ENCODE measurements around the gene LDLRAD4.

The LDLRAD4 gene

DNA sequence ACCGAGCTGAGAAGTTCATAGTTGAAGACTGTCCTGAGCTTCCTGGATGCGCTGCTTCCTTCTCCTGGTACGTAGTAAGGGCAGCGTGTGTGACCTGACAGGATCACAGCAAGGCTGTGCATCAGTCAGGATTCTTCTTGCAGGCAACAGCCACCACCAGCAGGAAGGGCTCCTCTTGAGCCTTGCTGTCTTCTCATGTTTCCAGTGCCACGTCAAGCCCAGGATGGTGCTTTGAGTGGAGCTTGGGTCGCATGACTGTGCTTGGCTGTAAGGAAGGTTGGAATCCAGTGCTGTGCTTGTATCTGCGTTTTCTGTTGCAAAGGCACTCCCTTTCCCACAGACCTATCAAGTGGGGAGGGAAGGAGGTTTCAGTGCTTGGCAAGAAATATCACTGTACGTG lies 194.3 kb downstream of the LDLRAD4 start:
- H3K4me2 ChIP-seq (ENCODE audit: insufficient read depth, low read length) = no peak overlapping the region
- H3K9me3 ChIP-seq (ENCODE audit: insufficient read depth, low read length, severe bottlenecking) = peaks cover 3% of the 10 kb centered on the region
- no peak overlapping the region for H3K4me3 ChIP-seq (ENCODE audit: low read depth in 1 of 2, low read length in 2 of 2)
- DNase-seq (no peak), ATAC-seq (ENCODE audit: insufficient read depth, low read depth) (no peak)
- no peak overlapping the region for H3K9ac ChIP-seq (ENCODE audit: low read depth, low read length)
- 0 out of 2 replicates have a peak, but pooled peaks cover 2% of the 10 kb centered on the region for H3K79me2 ChIP-seq (ENCODE audit: insufficient read depth, low read length)
- peaks cover 15% of the 10 kb centered on the region for H3K4me1 ChIP-seq (ENCODE audit: insufficient read depth, low read length)
- TF ChIP-seq, protein P1, sequence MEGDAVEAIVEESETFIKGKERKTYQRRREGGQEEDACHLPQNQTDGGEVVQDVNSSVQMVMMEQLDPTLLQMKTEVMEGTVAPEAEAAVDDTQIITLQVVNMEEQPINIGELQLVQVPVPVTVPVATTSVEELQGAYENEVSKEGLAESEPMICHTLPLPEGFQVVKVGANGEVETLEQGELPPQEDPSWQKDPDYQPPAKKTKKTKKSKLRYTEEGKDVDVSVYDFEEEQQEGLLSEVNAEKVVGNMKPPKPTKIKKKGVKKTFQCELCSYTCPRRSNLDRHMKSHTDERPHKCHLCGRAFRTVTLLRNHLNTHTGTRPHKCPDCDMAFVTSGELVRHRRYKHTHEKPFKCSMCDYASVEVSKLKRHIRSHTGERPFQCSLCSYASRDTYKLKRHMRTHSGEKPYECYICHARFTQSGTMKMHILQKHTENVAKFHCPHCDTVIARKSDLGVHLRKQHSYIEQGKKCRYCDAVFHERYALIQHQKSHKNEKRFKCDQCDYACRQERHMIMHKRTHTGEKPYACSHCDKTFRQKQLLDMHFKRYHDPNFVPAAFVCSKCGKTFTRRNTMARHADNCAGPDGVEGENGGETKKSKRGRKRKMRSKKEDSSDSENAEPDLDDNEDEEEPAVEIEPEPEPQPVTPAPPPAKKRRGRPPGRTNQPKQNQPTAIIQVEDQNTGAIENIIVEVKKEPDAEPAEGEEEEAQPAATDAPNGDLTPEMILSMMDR (IDR thresholded peaks at IDR 0.05; ENCODE audit: borderline replicate concordance, extremely low read depth, low read length, poor library complexity, severe bottlenecking) = no peak
- TF ChIP-seq EZH2 (IDR thresholded peaks at IDR 0.05; ENCODE audit: borderline replicate concordance, low read depth, low read length, severe bottlenecking) = no peak
- H2AFZ ChIP-seq (ENCODE audit: low read depth, low read length) = no peak overlapping the region
- no peak overlapping the region for H3K27ac ChIP-seq (ENCODE audit: low read length)
- H4K20me1 ChIP-seq (ENCODE audit: insufficient read depth, low read length) = no peaks in the 10 kb centered on the region
- peaks cover 9% of the 10 kb centered on the region for H3K36me3 ChIP-seq (ENCODE audit: insufficient read depth, low read length)
- no peaks in the 10 kb centered on the region for H3K27me3 ChIP-seq (ENCODE audit: insufficient read depth, low read length, poor library complexity)

DNA sequence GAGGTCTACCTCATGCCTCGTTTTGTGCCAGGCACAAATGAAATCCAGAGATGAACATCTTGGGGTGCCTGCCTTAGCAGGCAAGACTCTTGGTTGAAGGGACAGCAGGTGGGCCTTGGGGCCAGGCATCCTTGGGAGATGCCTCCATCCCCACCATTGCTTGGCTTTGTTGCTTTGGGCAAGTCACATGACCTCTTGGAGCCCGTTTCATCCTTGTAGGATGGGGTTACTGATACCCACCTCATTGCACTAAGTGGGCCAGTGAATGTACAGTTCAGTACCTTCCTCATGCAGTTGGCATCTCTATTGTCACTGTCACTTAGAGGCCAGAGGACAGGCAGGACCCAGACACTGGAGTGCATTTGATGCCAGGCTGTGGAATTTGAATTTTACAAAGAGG lies 195.5 kb downstream of the LDLRAD4 start:
- Histone ChIP-seq H3K27ac (ENCODE audit: low read length) (no peak overlapping the region), H2AFZ (ENCODE audit: low read depth, low read length) (no peak overlapping the region), H3K36me3 (ENCODE audit: insufficient read depth, low read length) (peaks cover 9% of the 10 kb centered on the region), H3K9me3 (ENCODE audit: insufficient read depth, low read length, severe bottlenecking) (peaks cover 3% of the 10 kb centered on the region), H3K79me2 (ENCODE audit: insufficient read depth, low read length) (0 out of 2 replicates have a peak, but pooled peaks cover 2% of the 10 kb centered on the region), H3K27me3 (ENCODE audit: insufficient read depth, low read length, poor library complexity) (no peaks in the 10 kb centered on the region), H3K9ac (ENCODE audit: low read depth, low read length) (no peak overlapping the region), H3K4me1 (ENCODE audit: insufficient read depth, low read length) (peaks cover 15% of the 10 kb centered on the region), H3K4me3 (ENCODE audit: low read depth in 1 of 2, low read length in 2 of 2) (no peak overlapping the region), H4K20me1 (ENCODE audit: insufficient read depth, low read length) (no peaks in the 10 kb centered on the region), H3K4me2 (ENCODE audit: insufficient read depth, low read length) (no peak overlapping the region)
- ATAC-seq (ENCODE audit: insufficient read depth, low read depth) (no peak), DNase-seq (no peak)
- TF ChIP-seq, protein P1 (IDR thresholded peaks at IDR 0.05; ENCODE audit: borderline replicate concordance, extremely low read depth, low read length, poor library complexity, severe bottlenecking) = no peak
- TF ChIP-seq EZH2 (IDR thresholded peaks at IDR 0.05; ENCODE audit: borderline replicate concordance, low read depth, low read length, severe bottlenecking) = no peak

DNA sequence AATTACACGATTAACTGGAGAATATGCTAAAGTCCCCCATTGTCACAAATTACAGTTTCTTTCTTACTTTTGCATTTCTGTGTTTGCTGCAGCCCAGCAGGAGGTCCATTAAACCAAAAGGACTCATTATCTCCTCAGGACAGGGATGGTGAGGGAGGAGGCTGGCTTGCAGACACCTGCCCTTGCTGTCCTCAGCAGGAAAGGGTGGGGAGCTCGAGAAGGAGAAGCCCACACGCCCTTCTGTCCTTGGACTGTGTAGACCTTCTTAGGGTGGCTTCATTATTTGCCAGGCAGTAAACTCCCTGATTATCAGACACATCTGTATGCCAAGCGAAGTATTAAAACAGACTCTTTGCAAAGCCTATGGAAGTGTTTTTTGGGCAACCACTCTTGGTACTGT lies 196.0 kb downstream of the LDLRAD4 start:
- Histone ChIP-seq H3K27ac (ENCODE audit: low read length) (no peak overlapping the region), H3K27me3 (ENCODE audit: insufficient read depth, low read length, poor library complexity) (no peaks in the 10 kb centered on the region)
- DNase-seq = no peak

More for the DNA sequence above, 196.0 kb downstream of the LDLRAD4 start:
- H3K9me3 ChIP-seq (ENCODE audit: insufficient read depth, low read length, severe bottlenecking) = peaks cover 3% of the 10 kb centered on the region
- peaks cover 9% of the 10 kb centered on the region for H3K36me3 ChIP-seq (ENCODE audit: insufficient read depth, low read length)
- no peak overlapping the region for H3K4me3 ChIP-seq (ENCODE audit: low read depth in 1 of 2, low read length in 2 of 2)
- H3K79me2 ChIP-seq (ENCODE audit: insufficient read depth, low read length) = 0 out of 2 replicates have a peak, but pooled peaks cover 2% of the 10 kb centered on the region
- no peak overlapping the region for H3K9ac ChIP-seq (ENCODE audit: low read depth, low read length)
- H3K4me2 ChIP-seq (ENCODE audit: insufficient read depth, low read length) = no peak overlapping the region
- no peak for ATAC-seq (ENCODE audit: insufficient read depth, low read depth)
- no peak overlapping the region for H2AFZ ChIP-seq (ENCODE audit: low read depth, low read length)
- no peak for TF ChIP-seq EZH2 (IDR thresholded peaks at IDR 0.05; ENCODE audit: borderline replicate concordance, low read depth, low read length, severe bottlenecking)
- TF ChIP-seq, protein P1 (IDR thresholded peaks at IDR 0.05; ENCODE audit: borderline replicate concordance, extremely low read depth, low read length, poor library complexity, severe bottlenecking) = no peak
- peaks cover 15% of the 10 kb centered on the region for H3K4me1 ChIP-seq (ENCODE audit: insufficient read depth, low read length)
- no peaks in the 10 kb centered on the region for H4K20me1 ChIP-seq (ENCODE audit: insufficient read depth, low read length)

All from DND-41 (cell line).